ENCODE results near the gene SAP30L. TPM values are rescaled to one million over a fixed set of nuclear protein-coding genes. Genes with fewer than 3 reads are reported as not detected.

Gene SAP30L
- total RNA-seq, 4 donors from 2014 or later = 34.9 to 54.9 (median 46.2) TPM

- peaks cover 0 to 4% (median 0%) of the 10 kb centered on the region in 4 donors for H3K4me1 ChIP-seq
- TF ChIP-seq POLR2A (IDR thresholded peaks at IDR 0.05; ENCODE audit: low read depth) = no peak
- no peak for TF ChIP-seq EP300 (IDR thresholded peaks at IDR 0.05)
- TF ChIP-seq POLR2AphosphoS5 (IDR thresholded peaks at IDR 0.05) = no peak
- TF ChIP-seq CTCF (IDR thresholded peaks at IDR 0.05) = no peak
- H3K27ac ChIP-seq (replicated peaks in 1 of 4) = no peak overlapping the region
- H3K36me3 ChIP-seq = peaks cover 0 to 9% (median 3%) of the 10 kb centered on the region in 4 donors
- H3K9me3 ChIP-seq = no peaks in the 10 kb centered on the region
- H3K4me3 ChIP-seq = no peak overlapping the region
- H3K27me3 ChIP-seq = peaks cover 0 to 33% (median 4%) of the 10 kb centered on the region in 4 donors
- 72% methylated on average over 5 of the region's 5 CpGs for WGBS
- DNase-seq (ENCODE audit: extremely low spot score) = no peak
- intact Hi-C loops (cut with DNase I) = no loop called here
These were observed 20.4 kb downstream of the SAP30L start for GRCh38 chr5:154466147-154466546.

- H3K27me3 ChIP-seq = peaks cover 0 to 38% (median 7%) of the 10 kb centered on the region in 4 donors
- no peak overlapping the region for H3K4me3 ChIP-seq
- DNase-seq (ENCODE audit: extremely low spot score) = no peak
- 92% methylated on average over 5 of the region's 5 CpGs for whole genome bisulfite sequencing
- H3K9me3 ChIP-seq = no peaks in the 10 kb centered on the region
- no peak for TF ChIP-seq EP300 (IDR thresholded peaks at IDR 0.05)
- TF ChIP-seq POLR2AphosphoS5 (IDR thresholded peaks at IDR 0.05) = no peak
- TF ChIP-seq POLR2A (IDR thresholded peaks at IDR 0.05; ENCODE audit: low read depth) = no peak
- no peak for TF ChIP-seq CTCF (IDR thresholded peaks at IDR 0.05)
- H3K4me1 ChIP-seq = peaks cover 0 to 4% (median 0%) of the 10 kb centered on the region in 4 donors
- intact Hi-C loops (cut with DNase I) = loop anchor here (1.0 kb wide), 1 partner anchor 144 kb away; no protein-coding TSS in a partner anchor
- no peak overlapping the region for H3K27ac ChIP-seq (replicated peaks in 1 of 4)
- peaks cover 0 to 7% (median under 1%) of the 10 kb centered on the region in 4 donors for H3K36me3 ChIP-seq
These were observed 20.9 kb downstream of the SAP30L start for GRCh38 chr5:154466671-154467070.

GRCh38 chr5:154467655-154468354 is 22.0 kb downstream of the SAP30L start:
- H3K4me3 ChIP-seq = no peak overlapping the region
- H3K4me1 ChIP-seq = peaks cover 2 to 8% (median 4%) of the 10 kb centered on the region in 4 donors
- 52% methylated on average over 16 of the region's 18 CpGs for WGBS
- H3K27me3 ChIP-seq = peaks cover 0 to 49% (median 19%) of the 10 kb centered on the region in 4 donors
- H3K27ac ChIP-seq (replicated peaks in 1 of 4) = no peak overlapping the region
- intact Hi-C loops (cut with DNase I) = loop anchor here (1.0 kb wide), 1 partner anchor 142 kb away; no protein-coding TSS in a partner anchor
- TF ChIP-seq EP300 (IDR thresholded peaks at IDR 0.05) (no peak), CTCF (IDR thresholded peaks at IDR 0.05) (peak; percentile 72 to 92 (median 89))
- no peaks in the 10 kb centered on the region for H3K9me3 ChIP-seq
- H3K36me3 ChIP-seq = peaks cover 0 to 7% (median 0%) of the 10 kb centered on the region in 4 donors
- DNase-seq (ENCODE audit: extremely low spot score) = peak; percentile 94

GRCh38 chr5:154470137-154470536 is 24.3 kb downstream of the SAP30L start:
- intact Hi-C loops (cut with DNase I) = no loop called here
- peaks cover 6 to 73% (median 41%) of the 10 kb centered on the region in 4 donors for H3K27me3 ChIP-seq
- TF ChIP-seq CTCF (IDR thresholded peaks at IDR 0.05) (no peak), POLR2AphosphoS5 (IDR thresholded peaks at IDR 0.05) (no peak), POLR2A (IDR thresholded peaks at IDR 0.05; ENCODE audit: low read depth) (no peak), EP300 (IDR thresholded peaks at IDR 0.05) (no peak)

More at GRCh38 chr5:154470137-154470536, 24.3 kb downstream of the SAP30L start:
- H3K4me3 ChIP-seq = no peak overlapping the region
- WGBS = 76% methylated on average over 2 of the region's 2 CpGs
- no peak overlapping the region for H3K27ac ChIP-seq (replicated peaks in 1 of 4)
- H3K36me3 ChIP-seq = no peaks in the 10 kb centered on the region
- no peaks in the 10 kb centered on the region for H3K9me3 ChIP-seq
- no peak for DNase-seq (ENCODE audit: extremely low spot score)
- H3K4me1 ChIP-seq = peaks cover 16 to 30% (median 22%) of the 10 kb centered on the region in 4 donors
